ENCODE results near the gene DLX4.

DNA sequence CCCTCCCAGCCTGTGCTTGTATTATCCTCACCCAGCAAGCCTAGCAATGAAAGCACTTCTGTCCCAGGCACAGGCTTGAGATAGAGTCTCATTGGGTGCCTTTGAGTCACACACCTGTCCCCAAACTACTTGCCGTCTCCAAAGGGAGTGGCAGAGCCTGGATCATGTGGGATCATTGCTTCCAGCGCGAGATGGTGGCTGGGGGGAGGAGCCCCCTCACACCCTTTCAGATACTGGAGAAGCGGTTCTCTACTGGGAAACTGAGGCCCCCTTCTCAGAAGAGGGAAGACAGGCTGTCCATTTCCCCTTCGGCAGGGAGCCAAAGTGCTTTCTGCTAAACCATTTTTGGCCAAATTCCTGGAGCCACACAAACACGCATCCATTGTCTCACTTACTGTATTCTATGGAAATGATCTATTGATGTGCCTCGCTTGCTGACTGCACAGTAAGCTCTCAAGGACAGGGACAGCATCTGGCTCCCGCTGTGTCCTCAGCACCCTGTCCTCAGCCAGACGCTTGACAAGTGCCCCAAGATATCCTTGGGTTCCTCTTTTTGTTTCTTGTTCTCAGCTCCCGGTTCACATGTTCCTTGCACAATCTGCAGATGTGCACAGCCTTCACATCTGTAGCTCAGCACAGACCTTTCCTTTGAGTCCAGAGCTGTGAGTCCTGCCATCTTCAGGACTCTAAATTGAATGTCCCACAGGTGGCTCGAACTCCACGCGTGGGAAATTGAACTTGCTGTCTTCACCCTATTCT, 52.0 kb downstream of the DLX4 start:
- TF ChIP-seq EZH2 (IDR thresholded peaks at IDR 0.05; ENCODE audit: insufficient read depth, poor library complexity, severe bottlenecking): no peak
- no peak for TF ChIP-seq EZH2phosphoT487 (IDR thresholded peaks at IDR 0.05; ENCODE audit: insufficient read depth, low read depth)
